Thyroid gland (tissue), 4 donors: ENCODE measurements around the gene CCDC24.

Experiments used
- CTCF ChIP-seq, 6 experiments: fragments of 200-600 bp in 3 of 6; fragments of 450-650 bp in 3 of 6; sonication (generic) in 3 of 6; IDR thresholded peaks; one replicate each; pipeline ENCODE4 v1.5.1; 2016 to 2019; ENCODE audit warnings: antibody characterized with exemption in 6 of 6, mild to moderate bottlenecking in 2 of 6, inconsistent platforms in 1 of 6, moderate library complexity in 1 of 6
- POLR2A ChIP-seq, 2 donors: fragments of 450-650 bp; IDR thresholded peaks; one replicate each; pipeline ENCODE4 v1.6.1; 2017; ENCODE audit warnings: antibody characterized with exemption in 2 of 2, mild to moderate bottlenecking in 2 of 2, moderate library complexity in 1 of 2

- TF ChIP-seq CTCF (IDR thresholded peaks at IDR 0.05), result no peak
- no peak for TF ChIP-seq POLR2A (IDR thresholded peaks at IDR 0.05)
Observed at GRCh38 chr1:43963006-43963405, 28.4 kb upstream of the CCDC24 start.
